T-helper 2 cell (primary cell): ENCODE measurements around the gene CHID1.

Experiments used
- DNase-seq, 5 experiments: peaks; one replicate each; pipeline versions ENCODE4 v3.0.0 to v3.0.0-alpha.2; 2012 to 2022

CHID1 gene

GRCh38 chr11:831961-832528 is 78.6 kb downstream of the CHID1 start:
- no peak for DNase-seq

GRCh38 chr11:831118-831864 is 79.3 kb downstream of the CHID1 start:
- DNase-seq, result no peak

- peak in 3 of 5 experiments; percentile 51 to 62 (median 53) for DNase-seq
Measured at GRCh38 chr11:830295-831117, 80.1 kb downstream of the CHID1 start.

GRCh38 chr11:829847-830294 is 80.7 kb downstream of the CHID1 start:
- no peak for DNase-seq

GRCh38 chr11:829176-829846 is 81.3 kb downstream of the CHID1 start:
- no peak for DNase-seq

- DNase-seq, result no peak
Measured at GRCh38 chr11:828506-829175, 82.0 kb downstream of the CHID1 start.

GRCh38 chr11:827897-828192 is 82.8 kb downstream of the CHID1 start, which contains the start of gene CRACR2B:
Gene CRACR2B, plus strand, starts transcription at chr11:827919. Its CDS starts 689 bp downstream, at chr11:828608.
- DNase-seq, result no peak

- no peak for DNase-seq
Measured at GRCh38 chr11:827146-827896, 83.3 kb downstream of the CHID1 start.

GRCh38 chr11:826836-827145 is 83.8 kb downstream of the CHID1 start:
- DNase-seq, result no peak

GRCh38 chr11:826227-826621 is 84.4 kb downstream of the CHID1 start:
- DNase-seq, result no peak

- no peak for DNase-seq
Measured at GRCh38 chr11:825366-826226, 85.0 kb downstream of the CHID1 start.

GRCh38 chr11:824942-825341 is 85.7 kb downstream of the CHID1 start:
- no peak for DNase-seq

GRCh38 chr11:824292-824880 is 86.2 kb downstream of the CHID1 start:
- DNase-seq, result no peak

GRCh38 chr11:823441-824291 is 86.9 kb downstream of the CHID1 start:
- no peak for DNase-seq

- no peak for DNase-seq
Measured at GRCh38 chr11:821512-822371, 88.9 kb downstream of the CHID1 start.

GRCh38 chr11:820655-821511 is 89.7 kb downstream of the CHID1 start:
- DNase-seq, result no peak

- DNase-seq, result peak; percentile 89 to 97 (median 92)
Measured at GRCh38 chr11:819943-820649, 90.5 kb downstream of the CHID1 start.
